ENCODE results near the gene CUL7.
"Not testable (repeated sequence)": the region's sequence is repeated elsewhere in the genome, so short reads cannot be mapped to it uniquely, and the experiment has no call there.

Gene CUL7

GRCh38 chr6:43053545-43054205 lies at the start of gene CUL7:
CUL7 (minus strand) TSS chr6:43053851; CDS start chr6:43052788, 1,063 bp downstream.
- DNase-seq, result peak; percentile 89

GRCh38 chr6:43101497-43101896 lies 47.8 kb upstream of the CUL7 start:
- DNase-seq, result no peak

- no peak for DNase-seq
Observed at GRCh38 chr6:43097502-43097901, 43.9 kb upstream of the CUL7 start.

GRCh38 chr6:43097098-43097489 lies 43.4 kb upstream of the CUL7 start:
- no peak for DNase-seq

GRCh38 chr6:43096451-43097097 lies 42.9 kb upstream of the CUL7 start:
- no peak for DNase-seq

GRCh38 chr6:43095939-43096338 lies 42.3 kb upstream of the CUL7 start:
- no peak for DNase-seq

- peak; percentile 7 to 41 for DNase-seq
Observed at GRCh38 chr6:43093436-43094289, 40.0 kb upstream of the CUL7 start.

GRCh38 chr6:43092635-43093034 lies 39.0 kb upstream of the CUL7 start:
- DNase-seq, result no peak

GRCh38 chr6:43091436-43091991 lies 37.9 kb upstream of the CUL7 start:
- DNase-seq, result no peak

- DNase-seq, result no peak
Observed at GRCh38 chr6:43091020-43091419, 37.4 kb upstream of the CUL7 start.

- DNase-seq, result no peak
Observed at GRCh38 chr6:43090559-43090956, 36.9 kb upstream of the CUL7 start.

GRCh38 chr6:43089874-43090558 lies 36.4 kb upstream of the CUL7 start:
- no peak for DNase-seq

- DNase-seq, result no peak
Observed at GRCh38 chr6:43089467-43089866, 35.8 kb upstream of the CUL7 start.

- peak in 1 of 2 donors; percentile 9 for DNase-seq
Observed at GRCh38 chr6:43088654-43089056, 35.0 kb upstream of the CUL7 start.

GRCh38 chr6:43086022-43086658 lies 32.5 kb upstream of the CUL7 start:
- DNase-seq, result no peak

- DNase-seq, result no peak
Observed at GRCh38 chr6:43082806-43083655, 29.4 kb upstream of the CUL7 start.

- DNase-seq, result not testable (repeated sequence)
Observed at GRCh38 chr6:43081922-43082321, 28.3 kb upstream of the CUL7 start.

GRCh38 chr6:43081043-43081442 lies 27.4 kb upstream of the CUL7 start:
- DNase-seq, result no peak

GRCh38 chr6:43078691-43079090 lies 25.0 kb upstream of the CUL7 start:
- no peak for DNase-seq

GRCh38 chr6:43077981-43078511 lies 24.4 kb upstream of the CUL7 start:
- no peak for DNase-seq

GRCh38 chr6:43077333-43077809 lies 23.7 kb upstream of the CUL7 start:
- no peak for DNase-seq
